NCI-H748 treated with DMSO at 0.1 percent for 48 hours (cell line): Measurements from ENCODE around the gene SPAG8.

Source experiments
- DNase-seq: peaks from one replicate; lab custom pipeline; 2025; lab: John Stamatoyannopoulos, UW

The SPAG8 gene

GRCh38 chr9:35839926-35840325, 27.9 kb upstream of the SPAG8 start:
- DNase-seq, result no peak

DNA sequence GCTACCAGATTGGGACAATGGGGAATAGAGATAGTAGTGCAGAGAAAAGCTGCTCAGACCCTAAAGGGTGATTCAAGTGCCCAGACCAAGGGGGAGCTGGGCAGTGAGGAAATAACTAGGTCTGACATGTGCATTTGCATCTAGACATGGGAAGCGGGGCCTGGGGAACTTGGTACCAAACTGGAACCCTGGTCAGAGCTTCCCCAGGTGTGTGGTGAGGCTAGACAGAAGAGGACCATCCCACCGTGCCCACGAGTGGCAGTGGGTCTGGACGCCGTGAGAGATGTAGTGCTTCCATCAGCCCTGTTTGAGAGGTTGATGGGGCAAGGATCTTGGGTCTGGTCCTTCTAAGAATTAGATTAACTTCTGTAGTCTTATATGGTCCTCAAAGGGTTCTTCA, 24.5 kb upstream of the SPAG8 start:
- DNase-seq, result no peak

DNA sequence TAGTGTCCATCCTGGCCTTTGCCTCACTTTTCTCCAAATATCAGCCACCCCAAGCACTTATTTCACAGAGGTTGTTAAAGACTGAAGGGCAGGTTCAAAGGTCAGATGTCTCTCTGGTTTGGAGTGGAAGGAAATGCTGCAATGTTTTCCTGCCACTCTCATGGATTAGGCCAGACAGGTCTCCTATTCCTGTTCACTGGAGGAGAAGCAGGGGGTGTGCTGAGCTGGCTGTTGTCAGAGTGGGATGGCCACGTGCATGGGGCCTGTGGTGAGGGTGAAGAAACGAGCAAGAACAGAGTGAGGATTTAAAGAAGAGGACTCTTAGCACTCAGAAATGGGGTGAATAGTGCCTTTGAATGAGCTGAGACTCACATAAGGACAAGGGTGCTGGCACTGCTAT, 23.7 kb upstream of the SPAG8 start:
- no peak for DNase-seq

GRCh38 chr9:35835216-35835632, 23.2 kb upstream of the SPAG8 start:
- no peak for DNase-seq

- no peak for DNase-seq
These were observed 22.5 kb upstream of the SPAG8 start for GRCh38 chr9:35834260-35835215.

DNA sequence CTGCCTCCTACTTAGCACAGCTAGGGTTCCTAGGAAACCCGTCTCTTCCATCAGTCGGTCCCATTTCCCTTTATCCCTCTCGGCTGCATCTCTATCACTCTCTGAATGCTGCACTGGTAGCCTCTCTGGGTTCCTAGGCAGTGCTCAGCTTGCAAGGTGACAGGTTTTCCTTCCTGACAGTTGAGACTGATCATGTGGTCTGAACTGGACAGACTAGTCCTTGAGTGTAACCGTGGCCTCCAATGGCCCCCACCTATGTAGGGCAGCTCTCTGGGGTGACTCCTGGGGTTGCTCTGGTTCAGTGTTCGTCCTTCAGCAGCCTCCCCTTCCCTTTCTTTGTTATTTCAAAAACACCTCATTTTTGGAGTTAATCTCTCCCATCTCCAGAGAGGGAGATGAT, 20.8 kb upstream of the SPAG8 start:
- DNase-seq, result no peak

DNA sequence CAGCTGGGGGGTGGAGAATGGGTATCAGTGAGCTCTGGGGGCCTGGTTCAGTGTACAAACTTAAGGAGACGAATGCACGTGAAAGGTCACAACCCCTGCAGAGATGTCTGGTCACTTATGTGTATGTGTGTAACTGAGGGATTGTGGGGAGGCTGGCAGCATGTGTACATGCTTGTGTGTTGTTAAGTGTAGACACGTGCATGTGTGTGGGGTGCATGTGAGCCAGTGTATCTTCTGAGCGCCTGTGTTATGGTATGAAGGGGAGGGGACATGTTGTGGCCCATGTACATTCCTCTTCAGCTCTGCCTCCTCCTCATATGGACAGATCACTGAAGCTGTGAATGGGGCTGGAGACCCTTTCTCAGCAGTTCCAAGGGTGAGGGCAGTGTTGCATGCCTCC, 19.0 kb upstream of the SPAG8 start:
- no peak for DNase-seq

- DNase-seq, result no peak
These were observed 17.7 kb upstream of the SPAG8 start for GRCh38 chr9:35829764-35830096.

DNA sequence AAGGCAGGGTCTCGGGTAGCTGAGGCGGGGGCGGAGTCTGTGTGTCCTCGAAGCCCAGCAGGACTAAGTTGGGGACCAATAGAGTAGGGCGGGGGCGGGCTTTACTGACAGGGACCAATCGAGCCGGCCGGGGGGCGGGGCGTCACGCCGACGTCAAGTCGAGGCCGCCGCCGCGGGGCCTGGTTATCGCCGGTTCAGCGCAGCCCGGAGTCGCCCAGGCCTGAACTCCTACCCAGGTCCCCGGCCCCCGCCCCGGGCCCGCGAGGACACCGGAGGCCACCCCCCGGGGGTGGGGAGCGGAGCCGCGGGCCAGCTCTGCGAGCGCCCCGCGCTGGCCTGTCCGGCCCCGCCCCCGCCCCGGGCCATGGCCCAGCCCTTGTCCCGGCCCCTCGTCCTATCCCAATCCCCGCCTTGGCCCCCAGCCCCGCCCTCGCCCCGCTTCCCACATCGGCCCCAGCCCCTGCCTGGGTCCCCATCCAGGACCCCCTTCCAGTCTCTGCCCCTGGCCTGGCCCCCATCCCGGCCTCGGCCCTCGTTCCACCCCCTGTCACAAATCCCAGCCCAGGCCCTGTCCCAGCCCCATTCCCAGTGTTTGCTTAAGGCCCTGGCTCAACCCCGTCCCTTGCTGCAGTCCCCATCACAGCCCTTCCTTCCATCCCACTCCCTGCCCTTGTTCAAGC, 17.2 kb upstream of the SPAG8 start, which contains the start of gene TMEM8B:
Gene TMEM8B, plus strand, starts transcription at position 145 of the 680 bp plus-strand sequence. Its CDS starts 220 bp downstream, at position 365.
- DNase-seq, result peak; percentile 87

GRCh38 chr9:35828716-35829083, 16.6 kb upstream of the SPAG8 start, which contains the start of gene FAM221B:
Gene FAM221B (minus strand): TSS chr9:35828732. CDS start chr9:35826161, 2,571 bp downstream.
- DNase-seq, result peak; percentile 45

DNA sequence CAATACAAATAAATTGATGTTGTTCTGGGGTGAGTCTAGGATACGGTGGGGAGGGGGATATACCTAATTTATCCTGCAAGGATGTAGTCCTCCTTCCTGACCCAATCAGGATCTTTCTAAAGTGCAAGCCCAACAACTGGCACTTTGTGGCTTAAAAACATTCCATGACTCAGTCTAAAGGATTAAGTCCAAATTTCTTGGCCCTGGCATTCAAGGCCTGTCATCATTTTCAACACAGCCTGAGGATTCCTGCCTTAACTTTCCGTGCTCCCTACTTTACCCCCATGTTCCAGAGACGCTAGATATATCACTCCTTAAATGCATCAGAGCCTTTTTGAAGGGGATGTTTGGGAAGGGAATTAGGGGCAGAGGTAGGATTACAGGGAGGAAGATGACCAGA, 15.4 kb upstream of the SPAG8 start:
- no peak for DNase-seq

GRCh38 chr9:35826071-35826701, 14.1 kb upstream of the SPAG8 start:
- DNase-seq, result peak; percentile 16

DNA sequence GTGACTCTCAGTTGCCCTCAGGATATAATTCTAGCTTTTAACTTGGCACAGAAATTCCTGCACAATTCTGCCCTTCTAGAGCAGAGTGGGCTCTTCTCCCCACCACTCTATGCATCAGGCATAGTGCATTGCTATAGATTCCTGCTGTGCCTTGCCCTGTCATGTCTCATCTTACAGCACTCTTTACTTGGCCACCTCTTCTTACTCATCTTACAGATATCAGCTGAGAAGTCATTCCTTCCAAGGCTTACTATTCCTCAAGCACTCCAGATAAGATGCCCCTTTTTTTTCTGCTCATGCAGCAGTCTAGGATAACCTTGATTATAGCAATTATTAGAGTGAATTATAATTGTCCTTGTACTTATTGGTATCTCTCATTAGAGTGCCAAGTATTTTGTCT, 10.9 kb upstream of the SPAG8 start:
- no peak for DNase-seq

- DNase-seq, result no peak
These were observed 8.0 kb upstream of the SPAG8 start for GRCh38 chr9:35820076-35820475.

GRCh38 chr9:35818341-35818740, 6.3 kb upstream of the SPAG8 start:
- no peak for DNase-seq

DNA sequence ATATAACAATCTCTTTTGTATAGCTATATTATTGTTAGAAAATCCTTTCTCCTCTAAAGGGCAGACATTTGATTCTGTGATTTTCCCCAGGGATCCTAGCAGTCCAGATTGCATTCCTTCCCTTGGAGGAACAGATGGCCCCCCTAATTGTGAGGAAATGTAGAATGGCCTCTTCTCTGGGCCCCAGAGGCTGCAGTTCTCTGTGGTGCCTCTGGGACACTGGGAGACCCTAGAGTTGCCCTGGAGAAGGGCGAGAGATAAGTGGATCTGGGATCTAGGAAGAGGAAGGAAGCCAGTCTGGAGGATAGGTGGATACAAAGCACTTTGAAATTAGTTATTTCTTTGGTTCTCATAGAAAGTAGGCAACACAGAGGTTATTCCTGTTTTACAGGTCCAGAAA, 4.6 kb upstream of the SPAG8 start:
- no peak for DNase-seq

DNA sequence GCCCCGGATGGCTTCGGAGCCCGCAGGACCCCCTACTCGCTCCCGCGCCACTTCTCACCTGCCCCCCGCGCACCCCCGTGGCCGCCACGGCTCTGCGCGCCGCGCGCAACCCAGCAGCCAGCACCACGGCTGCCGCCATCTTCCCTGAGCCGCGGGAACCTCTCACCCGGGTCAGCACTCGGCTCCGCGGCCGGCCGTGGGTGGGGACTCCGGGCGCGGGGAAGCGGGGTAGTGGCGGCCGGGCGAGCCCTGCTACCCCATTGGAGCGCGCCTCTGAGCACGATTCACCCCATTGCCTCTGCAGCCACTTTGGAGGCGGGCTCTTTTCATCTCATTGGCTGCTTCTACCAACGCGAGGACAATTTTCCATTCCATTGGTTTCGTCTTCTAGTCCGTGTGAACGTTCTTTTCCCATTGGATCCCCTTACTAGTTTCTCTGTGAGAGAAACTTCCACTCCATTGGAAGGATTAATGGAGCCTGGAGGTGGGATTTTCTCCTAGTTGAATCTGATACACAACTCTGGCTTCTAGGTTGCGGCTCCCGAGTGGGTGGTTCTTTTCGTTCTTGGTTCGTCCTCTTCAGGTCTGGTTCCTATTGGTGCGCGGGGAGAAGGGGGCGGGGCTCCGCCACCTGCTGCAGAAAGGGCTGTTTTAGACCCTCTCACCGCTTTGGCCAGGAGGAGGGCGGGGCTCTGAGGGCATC, 2.9 kb upstream of the SPAG8 start, which contains the start of gene HINT2:
Gene HINT2, minus strand, starts transcription at position 202 of the 703 bp plus-strand sequence. Its CDS starts 63 bp downstream, at position 139.
- DNase-seq, result peak; percentile 99

DNA sequence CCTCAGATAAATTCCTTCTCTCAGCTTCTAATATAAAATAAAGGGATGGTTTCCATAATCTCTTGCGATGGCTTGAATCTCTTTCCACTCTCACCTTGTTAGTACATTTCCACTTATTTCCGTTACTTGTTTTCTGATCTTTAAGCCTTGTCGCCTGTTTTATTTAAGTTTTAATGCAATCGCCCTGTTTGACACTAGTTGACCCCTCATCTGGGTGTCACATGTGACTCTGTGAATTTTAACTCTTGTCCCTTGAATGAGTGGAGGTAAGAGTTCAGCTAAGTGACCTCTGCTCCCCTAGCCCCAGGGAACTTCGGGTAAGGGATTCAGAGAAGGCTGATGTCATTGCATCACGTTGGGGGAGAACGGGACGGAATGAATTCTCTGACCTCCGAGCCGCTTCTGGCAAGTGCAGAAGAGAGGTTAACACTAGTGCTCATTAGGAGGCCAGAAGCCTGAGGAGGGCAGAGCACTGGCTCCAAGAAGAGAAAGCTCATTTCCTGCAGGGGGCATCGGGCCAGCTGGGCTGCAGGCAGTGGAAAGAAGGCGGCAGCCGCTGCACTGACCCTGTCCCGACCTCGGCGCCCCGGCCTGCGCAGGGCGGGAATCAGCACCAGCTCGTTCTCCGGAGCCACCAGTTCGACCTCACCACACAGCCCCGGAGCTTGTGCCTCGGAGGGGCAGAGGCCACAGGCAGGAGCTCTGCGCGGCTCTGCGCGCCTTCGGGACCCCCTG, 2.2 kb upstream of the SPAG8 start:
- no peak for DNase-seq

- no peak for DNase-seq
These were observed 1.5 kb upstream of the SPAG8 start for GRCh38 chr9:35813434-35814105.

- no peak for DNase-seq
These were observed 559 bp downstream of the SPAG8 start for GRCh38 chr9:35811381-35812024.
